AG08396 (cell line): ENCODE results near the gene PPP1R3G.

Experiments
- DNase-seq: peaks from one replicate; pipeline ENCODE4 v3.0.0; 2012; ENCODE audit warnings: low spot score, mixed read lengths

Gene PPP1R3G

DNA sequence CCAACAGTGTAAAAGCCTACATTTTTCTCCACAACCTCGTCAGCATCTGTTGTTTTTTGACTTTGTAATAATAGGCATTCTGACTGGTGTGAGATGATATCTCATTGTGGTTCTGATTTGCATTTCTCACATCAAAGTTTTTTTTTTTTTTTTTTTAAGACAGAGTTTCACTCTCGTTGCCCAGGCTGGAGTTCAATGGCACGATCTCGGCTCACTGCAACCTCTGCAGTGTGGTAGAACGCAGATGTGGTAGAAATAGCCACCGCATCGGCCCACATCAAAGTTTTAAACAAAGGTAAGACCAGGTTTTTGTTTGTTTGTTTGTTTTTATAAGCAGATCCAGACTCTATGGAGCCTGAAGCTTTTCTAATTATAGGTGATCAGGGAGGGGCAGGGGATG, 12.7 kb upstream of the PPP1R3G start:
- no peak for DNase-seq

DNA sequence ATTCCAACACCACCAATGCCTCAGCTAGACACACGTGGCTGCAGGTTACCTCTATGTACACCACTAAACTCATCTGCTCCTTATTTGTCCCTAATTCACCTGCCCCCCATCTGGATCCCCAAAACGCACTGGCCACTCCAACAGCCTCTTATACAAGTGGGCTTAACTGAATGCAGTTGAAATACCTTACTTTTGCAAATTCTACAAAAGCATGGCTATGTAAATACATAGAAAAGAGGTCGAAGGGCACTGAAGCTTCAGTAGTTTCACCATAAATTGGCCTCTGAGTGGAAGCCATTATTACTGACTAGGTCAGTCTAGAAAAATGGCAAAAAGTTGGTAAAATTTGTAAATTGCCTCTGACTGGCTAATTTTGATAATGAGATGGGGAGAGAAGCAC, 11.1 kb upstream of the PPP1R3G start:
- DNase-seq, result no peak

DNA sequence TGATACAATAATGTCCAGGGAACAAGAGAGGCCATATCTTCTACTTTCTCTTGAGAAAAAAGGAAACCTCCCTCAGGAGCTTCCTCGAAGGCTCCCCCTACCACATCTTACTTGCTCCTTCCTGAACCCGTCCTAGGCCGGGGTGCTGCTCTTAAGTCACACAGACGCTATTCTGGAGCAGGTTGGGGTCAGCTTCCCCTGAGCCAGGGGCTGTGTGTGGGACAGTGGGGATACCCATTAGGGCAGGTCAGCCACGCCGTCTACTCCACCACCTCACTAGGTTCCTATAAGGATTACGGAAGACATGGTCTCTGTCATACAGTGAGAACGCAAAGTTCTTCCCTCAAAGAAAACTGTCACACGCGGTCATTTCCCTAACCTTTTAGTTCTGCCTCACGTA, 8.2 kb upstream of the PPP1R3G start:
- no peak for DNase-seq

DNA sequence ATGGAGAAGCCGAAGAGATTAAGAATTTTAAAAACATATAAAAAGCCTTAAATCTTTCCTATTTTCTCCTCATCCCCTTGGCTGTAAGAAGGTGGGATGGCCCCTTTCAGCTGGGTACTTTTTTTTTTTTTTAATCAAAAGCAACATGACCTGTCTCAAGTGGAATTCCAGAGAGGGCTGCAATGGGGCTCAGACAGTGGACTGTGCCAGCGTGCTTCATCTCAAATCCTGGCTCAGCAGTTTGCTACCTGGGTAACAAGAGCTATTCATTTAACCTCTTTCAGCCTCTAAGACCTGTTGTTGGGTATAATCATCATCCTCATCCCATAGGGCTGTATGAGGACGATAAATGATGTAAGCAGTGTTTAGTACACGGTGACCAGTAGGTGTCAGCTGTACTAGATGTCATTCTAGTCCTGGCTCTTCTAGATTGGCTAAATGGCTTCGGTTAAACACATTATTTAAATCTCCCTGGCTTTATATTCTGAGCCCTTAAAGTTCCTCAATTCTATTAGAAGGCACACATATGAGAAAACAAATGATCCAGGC, 6.9 kb upstream of the PPP1R3G start:
- DNase-seq, result no peak

DNA sequence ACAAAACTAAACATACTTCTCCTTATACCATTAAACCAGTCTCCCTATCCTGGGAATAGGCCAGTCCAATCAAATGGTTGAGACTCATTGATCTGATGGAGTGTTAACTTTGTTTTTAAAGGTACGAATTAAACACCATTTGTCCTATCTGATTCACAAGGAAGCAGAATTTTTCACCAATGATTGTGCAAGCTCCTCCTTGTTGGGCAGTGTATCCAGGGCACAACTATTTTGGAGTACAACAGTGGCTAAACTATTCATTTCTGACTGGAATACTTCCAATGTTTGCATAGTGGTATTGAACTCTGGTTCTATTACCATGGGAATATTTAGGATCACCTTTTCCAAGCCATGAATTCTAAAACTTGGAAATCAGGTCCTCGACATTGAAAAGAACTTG, 5.4 kb upstream of the PPP1R3G start:
- DNase-seq, result no peak

DNA sequence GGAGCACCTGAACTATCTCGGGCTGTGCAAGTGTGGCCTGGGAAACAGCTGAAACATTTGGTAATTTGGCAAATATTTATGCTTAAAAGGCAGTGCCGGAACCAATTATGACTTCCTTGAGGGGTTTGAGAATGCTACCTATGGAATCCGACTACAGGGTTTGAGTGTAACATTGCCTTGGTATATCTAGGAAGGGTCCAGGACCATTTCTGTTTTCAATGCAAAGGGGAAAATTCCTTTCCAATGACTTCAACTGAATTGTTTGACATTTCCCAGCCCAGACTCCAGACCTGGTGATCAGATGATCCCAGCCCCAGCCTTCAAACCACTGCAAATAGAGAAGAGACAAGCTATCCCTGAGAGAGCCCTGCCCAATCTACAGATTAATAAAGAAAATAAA, 4.6 kb upstream of the PPP1R3G start:
- DNase-seq, result no peak

DNA sequence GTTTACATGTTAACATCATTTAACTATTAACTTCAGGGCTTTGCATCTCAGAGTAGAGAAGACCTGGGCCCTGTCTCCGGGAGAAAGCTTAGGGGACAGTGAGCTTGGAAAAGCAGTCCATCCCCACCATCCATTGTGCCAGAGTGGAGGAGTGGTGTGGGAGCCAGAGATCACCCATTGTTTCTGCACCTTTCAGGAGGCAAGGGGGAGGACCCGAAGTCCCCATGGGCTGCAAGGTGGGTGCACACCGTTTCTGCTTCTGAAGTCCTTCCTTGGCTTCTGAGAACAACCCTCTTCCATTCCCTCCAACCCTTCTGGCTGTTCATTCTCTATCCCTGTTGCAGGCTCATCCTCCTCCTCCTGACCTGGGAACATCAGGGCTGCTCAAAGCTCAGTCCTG, 4.0 kb upstream of the PPP1R3G start:
- no peak for DNase-seq

DNA sequence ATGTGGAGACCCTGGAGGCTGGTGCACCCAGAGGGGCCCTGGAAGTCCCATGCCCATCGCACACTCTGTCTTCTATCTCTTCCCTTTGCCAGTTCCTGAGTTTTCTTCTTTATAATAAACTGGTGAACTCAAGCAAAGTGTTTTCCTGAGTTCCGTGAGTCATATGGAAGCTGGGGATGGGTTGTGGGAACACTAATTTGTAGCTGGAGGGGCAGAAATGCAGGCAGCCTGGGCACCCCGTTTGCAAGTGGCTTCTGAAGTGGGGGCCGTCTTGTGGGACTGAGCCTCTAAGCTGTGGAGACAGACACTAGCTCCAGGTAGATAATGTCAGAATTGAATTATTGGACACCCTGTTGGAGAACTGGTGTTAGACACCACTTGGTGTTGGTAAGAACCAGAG, 3.2 kb upstream of the PPP1R3G start:
- peak; percentile 22 for DNase-seq

DNA sequence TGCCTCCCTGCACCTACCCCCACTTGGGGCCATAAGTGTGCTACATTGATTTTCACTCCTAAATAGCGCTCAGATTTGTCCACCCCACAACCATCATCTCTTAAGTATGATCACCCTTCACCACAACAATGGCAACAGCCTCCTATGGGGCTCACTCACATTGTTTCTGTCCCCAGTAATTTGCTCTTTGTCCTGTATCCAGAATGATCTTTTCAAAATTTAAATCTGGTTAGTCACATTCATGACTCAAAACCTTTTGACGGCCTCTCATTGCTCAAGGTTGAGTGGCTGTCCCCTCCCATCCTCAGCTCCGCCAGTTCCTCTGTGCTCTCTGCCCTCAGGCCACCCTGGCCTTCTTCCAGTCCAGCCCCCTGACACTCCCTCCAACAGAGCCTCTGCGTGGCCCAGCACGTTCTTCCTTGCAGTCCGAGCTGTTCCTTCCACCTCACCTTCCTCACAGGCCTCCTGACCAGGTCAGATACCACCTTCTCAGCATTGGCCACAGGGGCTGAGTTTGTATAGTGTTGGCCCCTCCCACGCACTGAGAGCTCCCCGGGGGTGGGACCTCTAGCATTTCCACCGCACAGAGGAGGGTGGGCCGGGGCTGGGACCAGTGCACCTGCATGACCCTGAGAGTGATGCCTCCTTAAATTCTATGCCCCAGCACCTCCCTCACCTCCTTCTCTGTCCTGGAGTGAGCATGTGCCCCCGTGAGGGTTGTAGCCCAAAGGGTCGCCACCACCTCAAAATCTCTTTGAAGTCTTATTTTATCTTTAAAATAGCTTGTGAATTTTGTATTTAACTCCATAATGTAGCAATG, 2.4 kb upstream of the PPP1R3G start:
- peak; percentile 79 for DNase-seq

DNA sequence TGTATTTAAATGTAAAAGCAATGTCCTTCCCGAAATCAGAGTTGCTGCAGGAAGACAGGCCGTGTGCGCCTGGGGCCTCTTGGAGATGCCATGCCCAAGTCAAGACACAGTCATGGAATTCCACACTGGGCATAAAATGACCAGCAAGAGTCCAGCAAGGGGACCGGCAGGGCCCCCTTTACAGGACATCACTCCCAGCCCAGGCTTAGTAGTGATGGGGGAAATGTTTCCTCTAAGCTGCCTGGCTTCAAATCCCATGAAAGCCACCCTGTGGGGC, 1.9 kb upstream of the PPP1R3G start:
- no peak for DNase-seq

DNA sequence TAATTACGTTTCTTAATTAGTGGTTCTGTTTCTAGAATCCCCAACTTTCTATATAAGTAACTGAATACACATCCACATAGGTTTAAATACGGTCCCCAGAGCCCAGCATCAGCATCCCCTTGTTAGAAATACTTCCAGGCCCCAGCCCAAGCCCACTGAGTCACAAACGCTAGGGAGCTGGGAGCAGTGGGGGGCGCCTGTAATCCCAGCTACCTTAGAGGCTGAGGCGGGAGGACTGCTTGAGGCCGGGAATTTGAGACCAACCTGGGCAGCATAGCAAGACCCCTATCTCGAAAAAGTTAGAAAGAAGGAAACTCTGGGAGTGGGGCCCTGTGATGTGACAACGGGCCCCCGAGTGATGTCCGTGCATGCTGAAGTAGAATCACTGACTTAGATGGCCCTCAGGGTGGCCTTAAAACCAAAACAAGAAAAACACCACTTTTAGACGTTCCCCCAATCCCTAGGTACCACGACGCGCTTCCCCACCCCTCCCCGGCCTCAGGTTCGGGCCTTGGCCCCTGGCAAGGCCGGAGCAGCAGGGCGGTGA, 1.3 kb upstream of the PPP1R3G start:
- no peak for DNase-seq

DNA sequence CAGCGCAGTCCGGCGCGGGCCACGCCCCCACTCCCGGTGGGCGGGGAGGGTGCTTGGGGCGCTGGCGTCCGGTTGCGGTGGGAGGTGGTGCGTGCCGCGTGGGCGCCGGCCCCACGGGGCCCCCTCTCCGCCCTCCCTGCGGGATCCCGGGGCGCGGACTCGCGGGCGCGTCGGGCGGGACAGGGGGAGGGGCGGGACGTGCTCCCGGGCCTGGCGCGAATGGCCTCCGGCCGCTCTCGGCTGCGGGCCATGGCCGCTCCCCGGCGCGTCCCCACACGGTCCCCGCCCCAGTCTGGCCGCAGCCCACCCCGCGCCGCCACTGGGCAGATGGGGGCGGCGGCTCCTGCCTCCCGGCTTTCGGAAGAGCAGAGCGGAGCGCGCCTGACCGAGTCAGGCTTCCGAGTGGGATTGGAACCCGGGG, 771 bp upstream of the PPP1R3G start:
- DNase-seq, result peak; percentile 51

DNA sequence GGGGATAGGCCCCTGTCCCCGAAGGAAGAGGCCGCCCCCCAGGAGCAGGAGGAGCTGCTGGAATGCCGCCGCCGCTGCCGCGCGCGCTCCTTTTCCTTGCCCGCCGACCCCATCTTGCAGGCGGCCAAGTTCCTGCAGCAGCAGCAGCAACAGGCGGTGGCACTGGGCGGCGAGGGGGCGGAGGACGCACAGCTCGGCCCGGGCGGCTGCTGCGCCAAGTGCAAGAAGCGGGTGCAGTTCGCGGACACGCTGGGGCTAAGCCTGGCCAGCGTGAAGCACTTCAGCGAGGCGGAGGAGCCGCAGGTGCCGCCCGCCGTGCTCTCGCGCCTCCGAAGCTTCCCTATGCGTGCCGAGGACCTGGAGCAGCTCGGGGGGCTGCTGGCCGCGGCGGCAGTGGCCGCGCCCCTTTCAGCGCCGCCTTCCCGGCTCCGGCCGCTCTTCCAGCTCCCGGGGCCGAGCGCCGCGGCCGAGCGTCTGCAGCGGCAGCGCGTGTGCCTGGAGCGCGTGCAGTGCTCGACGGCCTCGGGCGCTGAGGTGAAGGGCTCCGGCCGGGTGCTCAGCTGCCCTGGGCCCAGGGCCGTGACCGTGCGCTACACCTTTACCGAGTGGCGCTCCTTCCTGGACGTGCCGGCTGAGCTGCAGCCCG, 630 bp downstream of the PPP1R3G start:
- peak; percentile 53 for DNase-seq

DNA sequence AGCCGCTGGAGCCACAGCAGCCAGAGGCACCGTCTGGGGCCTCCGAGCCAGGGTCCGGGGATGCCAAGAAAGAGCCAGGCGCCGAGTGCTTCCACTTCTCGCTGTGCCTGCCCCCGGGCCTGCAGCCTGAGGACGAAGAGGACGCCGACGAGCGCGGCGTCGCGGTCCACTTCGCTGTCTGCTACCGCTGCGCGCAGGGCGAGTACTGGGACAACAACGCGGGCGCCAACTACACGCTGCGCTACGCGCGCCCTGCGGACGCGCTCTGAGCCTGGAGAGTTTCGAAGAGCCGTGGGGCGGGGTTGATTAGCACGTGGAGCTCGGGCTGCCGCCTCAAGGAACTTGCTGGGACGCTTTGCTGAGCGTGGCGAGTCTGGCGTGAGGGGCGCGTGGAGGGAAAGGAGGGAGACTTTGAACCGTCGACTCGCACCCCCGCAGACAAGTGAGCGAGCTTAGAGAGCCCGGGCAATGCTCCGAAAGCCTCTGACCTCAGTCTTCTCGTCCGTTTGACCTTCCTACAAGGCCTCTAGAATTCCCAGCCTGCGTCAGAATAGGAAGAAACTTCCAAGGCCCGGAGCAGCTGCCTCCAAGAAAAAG, 1.3 kb downstream of the PPP1R3G start:
- DNase-seq, result no peak

DNA sequence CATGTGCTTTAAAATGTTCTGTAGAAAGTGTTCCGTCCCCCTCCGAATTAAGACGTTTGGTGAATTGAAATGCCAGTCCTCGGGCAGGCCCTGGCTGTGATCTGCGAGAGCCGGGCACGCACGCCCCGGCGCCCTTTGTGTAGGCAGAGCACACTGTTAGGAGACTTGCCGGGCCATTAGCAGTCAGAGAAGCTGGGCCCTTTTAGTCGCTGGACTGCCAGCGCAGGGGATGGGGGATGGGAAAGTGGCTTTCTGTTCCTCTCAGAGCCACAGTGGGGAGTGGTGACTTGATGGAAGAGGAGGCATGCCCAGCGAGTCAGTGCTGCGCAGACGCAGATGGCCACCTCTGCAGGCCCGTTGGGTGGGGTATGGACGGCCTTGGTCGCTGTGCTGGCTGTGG, 2.2 kb downstream of the PPP1R3G start:
- no peak for DNase-seq

DNA sequence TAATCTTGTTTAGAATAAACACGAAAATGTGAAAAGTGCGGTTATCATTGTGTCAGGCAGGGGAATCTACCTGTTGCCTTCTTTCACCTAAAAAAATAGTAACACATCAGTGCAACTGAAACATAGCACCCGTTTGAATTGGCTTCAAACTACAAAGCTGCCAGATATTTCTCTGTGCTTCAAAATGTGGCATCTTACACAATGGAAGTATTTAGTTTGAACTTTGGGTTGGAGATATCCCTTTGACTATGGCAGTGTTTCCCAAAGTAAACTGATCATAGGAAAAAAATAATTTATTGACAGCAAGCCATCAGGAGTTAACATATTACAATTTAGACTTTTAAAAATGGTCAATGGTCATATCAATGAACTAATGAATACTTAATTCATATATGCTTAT, 3.6 kb downstream of the PPP1R3G start:
- DNase-seq, result no peak

DNA sequence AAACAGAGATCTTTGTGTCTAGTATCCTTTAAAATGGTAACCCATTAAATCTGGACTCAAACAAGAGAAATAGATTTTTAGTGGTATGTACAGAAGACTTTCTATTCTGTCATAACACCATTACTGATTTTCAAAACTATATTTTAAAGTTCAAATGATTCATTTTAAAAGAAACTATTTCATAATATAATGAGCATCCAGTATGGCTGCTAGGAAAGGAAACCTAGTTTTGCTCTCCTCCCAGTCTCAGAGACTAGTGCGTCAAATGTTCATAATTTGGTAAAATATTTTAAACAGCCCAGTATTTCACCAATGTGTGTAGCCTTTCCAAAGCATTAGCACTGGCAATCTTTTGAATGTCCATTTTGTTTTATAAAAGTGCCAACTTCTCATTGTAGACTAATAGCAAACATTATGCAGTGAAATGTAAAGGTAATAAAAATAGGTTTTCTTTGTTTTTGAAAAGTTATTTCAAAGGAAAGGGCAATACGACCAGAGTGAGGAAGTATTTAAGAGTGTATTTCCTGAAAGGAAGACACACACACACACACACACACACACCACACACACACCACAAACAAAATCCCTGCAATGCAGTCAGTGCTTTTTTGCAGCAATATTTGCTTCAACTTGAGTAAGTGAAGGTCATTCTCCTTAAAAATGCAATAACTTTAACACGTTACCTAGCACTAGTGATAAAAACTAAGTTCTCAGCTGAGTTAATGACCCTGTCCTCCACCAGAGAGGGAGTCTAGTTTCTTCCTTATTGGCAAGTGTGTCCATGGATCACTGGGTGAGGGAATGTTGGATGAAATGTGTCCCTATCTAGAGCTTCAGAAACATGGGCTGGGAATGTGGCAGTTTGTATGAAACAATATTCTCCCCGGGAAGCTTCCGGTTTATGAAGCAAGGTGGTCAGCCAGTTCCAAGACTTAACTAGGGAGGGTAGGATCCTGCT, 4.6 kb downstream of the PPP1R3G start:
- no peak for DNase-seq

DNA sequence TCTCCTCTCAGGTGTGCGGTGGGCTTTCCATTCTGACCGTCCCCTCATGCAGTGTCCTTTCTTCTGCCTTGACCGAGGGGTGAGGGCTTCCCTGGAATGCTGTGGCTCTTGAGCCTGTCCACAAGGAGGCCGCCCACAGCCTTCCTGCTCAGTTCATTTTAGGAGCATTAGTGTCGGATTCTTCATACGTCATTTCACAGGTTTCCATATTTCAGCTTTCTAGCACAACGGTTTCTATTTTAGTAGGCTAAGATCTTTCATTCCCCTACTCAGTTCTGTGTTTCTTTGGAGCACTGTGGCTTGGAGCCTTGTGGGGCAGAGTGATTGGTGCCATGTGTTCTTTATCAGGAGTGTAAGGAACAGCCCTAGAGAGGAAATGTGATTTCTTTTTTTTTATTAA, 5.5 kb downstream of the PPP1R3G start:
- no peak for DNase-seq

DNA sequence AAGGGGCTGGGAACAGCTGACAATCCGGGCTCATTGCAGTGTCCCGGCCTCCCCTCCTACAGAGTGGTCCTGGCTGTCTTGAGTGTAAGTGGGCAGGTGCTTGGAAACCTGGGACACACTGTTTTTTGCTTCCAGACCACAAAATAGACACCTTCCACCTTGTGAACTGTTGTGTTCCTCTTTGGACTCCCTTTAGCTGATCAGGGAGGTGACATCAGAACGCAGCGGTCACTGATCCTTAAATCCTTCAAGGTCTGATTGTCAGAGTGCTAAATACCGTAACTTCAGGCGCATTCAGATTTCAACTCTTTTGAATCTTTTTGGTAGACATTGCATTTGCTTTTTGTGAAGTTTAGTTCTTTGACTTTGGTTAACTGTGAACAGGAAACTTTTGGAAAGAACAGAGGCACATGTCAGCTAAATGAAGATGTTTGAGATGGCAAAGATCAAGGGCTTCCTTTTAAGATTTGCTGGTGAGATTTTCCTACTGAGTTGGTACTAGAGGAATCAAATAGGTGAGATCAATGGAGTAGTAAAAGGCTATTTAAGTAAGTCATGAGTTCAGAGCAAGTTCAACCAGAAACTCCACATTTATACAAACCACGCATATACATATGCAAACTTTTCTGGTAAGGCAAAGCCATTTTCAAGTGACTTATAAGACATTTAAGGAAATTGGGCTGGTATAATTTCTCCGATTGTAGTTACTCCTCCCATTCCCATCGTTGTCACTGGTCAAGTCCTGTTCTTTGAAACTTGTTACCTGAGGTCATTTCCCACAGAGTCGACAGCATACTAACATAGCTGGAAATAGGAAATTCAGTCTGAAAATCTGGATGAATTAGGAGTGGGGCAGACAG, 6.3 kb downstream of the PPP1R3G start:
- no peak for DNase-seq

DNA sequence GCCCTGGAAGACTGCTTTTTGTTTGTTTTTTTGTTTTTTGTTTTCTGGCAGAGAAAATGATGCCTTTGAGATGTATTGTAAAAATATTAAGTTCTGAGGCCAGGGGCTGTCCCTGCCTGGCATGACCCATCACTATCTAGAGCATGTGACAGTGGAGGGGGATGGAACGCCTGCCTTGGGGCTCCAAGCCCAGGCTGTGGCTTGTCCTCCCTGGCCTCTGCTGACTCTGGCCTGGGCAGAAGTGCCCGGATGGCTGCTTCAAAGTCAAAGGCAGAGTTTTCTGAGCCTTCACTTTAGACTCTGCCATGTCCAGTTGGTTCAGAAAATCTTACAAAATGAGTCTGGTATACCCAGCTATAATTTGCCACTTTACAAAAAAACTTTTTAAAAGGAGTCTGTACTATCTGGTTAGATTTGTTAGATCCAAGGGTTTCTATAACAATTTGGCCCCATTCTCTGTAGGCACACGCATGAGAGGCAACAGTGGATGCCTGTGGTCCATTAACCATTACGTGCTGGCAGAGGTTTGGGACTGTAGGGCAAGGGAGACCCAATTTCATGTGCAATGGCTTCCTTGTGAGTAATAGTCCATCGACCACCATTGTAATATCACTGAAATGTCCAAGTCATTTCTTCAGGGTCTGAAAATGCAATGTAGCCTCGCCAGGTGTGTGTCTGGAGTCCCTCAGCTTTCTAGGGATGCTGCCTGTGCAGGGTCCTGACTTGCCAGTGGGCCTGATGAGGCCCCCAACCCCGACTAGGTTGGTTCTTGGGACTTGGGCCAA, 8.3 kb downstream of the PPP1R3G start:
- DNase-seq, result no peak
